HG02884 (cell line): ENCODE measurements around the gene PRMT1.
A peak's percentile ranks its signal among the peaks of the same experiment; 100 is the strongest.

Experiments used
- ATAC-seq: cut with Tn5 transposase; IDR thresholded peaks from one replicate; pipeline ENCODE4 v1.9.1; 2021; ENCODE audit warnings: mild to moderate bottlenecking, moderate library complexity; ENCODE audit not compliant: unreplicated experiment

The PRMT1 gene

GRCh38 chr19:49667473-49667872 lies 9.6 kb upstream of the PRMT1 start:
- ATAC-seq = no peak

- no peak for ATAC-seq
Measured at GRCh38 chr19:49669516-49669915, 7.6 kb upstream of the PRMT1 start.

GRCh38 chr19:49672131-49672919 lies 4.7 kb upstream of the PRMT1 start:
- no peak for ATAC-seq

- no peak for ATAC-seq
Measured at GRCh38 chr19:49676136-49676783, 811 bp upstream of the PRMT1 start.

- peak; percentile 56 for ATAC-seq
Measured at GRCh38 chr19:49676784-49677230, 264 bp upstream of the PRMT1 start.

- no peak for ATAC-seq
Measured at GRCh38 chr19:49677901-49678674, 1.0 kb downstream of the PRMT1 start.

- ATAC-seq = no peak
Measured at GRCh38 chr19:49678985-49679770, 2.1 kb downstream of the PRMT1 start.

- no peak for ATAC-seq
Measured at GRCh38 chr19:49679771-49680413, 2.8 kb downstream of the PRMT1 start.

- no peak for ATAC-seq
Measured at GRCh38 chr19:49680421-49681351, 3.6 kb downstream of the PRMT1 start.

GRCh38 chr19:49681830-49682229 lies 4.8 kb downstream of the PRMT1 start:
- no peak for ATAC-seq

- ATAC-seq = no peak
Measured at GRCh38 chr19:49682274-49682673, 5.2 kb downstream of the PRMT1 start.

- no peak for ATAC-seq
Measured at GRCh38 chr19:49683814-49684250, 6.8 kb downstream of the PRMT1 start.

GRCh38 chr19:49684251-49684982 lies 7.3 kb downstream of the PRMT1 start:
- no peak for ATAC-seq

- ATAC-seq = no peak
Measured at GRCh38 chr19:49684983-49685553, 8.0 kb downstream of the PRMT1 start.

GRCh38 chr19:49685845-49686332 lies 8.8 kb downstream of the PRMT1 start:
- ATAC-seq = no peak

- no peak for ATAC-seq
Measured at GRCh38 chr19:49686503-49687088, 9.5 kb downstream of the PRMT1 start.

GRCh38 chr19:49687150-49687549 lies 10.1 kb downstream of the PRMT1 start:
- ATAC-seq = no peak
